Tibial nerve (tissue), 3 donors: Measurements from ENCODE around the gene DCBLD2.

Experiments
- CTCF ChIP-seq, 5 experiments: fragments of 200-600 bp in 3 of 5; fragments of 450-650 bp in 2 of 5; sonication (generic) in 3 of 5; IDR thresholded peaks; one replicate each; pipeline ENCODE4 v1.5.1; 2016 to 2019; ENCODE audit warnings: antibody characterized with exemption in 5 of 5, mild to moderate bottlenecking in 3 of 5, moderate library complexity in 2 of 5
- POLR2A ChIP-seq, 2 donors: fragments of 450-650 bp; IDR thresholded peaks; one replicate each; pipeline ENCODE4 v1.6.1; 2017; ENCODE audit warnings: antibody characterized with exemption in 2 of 2, mild to moderate bottlenecking in 2 of 2, moderate library complexity in 2 of 2

- TF ChIP-seq CTCF (IDR thresholded peaks at IDR 0.05) (no peak), POLR2A (IDR thresholded peaks at IDR 0.05) (no peak)
These were observed 6.5 kb downstream of the DCBLD2 start for GRCh38 chr3:98894791-98895576.
